ENCODE results near the gene LAMC1.

DNA sequence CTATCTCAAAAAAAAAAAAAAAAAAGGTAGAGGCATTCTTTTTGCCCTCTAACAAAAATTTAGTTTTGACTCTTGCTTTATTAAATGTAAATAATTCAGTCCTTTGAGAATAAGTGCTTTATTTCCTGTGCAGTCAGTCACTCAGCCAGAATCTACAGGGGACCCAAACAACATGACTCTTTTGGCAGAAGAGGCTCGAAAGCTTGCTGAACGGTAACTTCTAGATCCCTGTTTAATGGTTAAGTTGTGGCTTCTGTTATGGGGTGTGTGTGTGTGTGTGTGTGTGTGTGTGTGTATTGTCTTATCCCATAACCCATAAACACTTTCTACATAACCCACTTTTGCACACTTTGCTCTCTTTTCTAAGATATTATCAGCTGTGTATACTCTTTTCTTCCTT lies 107.9 kb downstream of the LAMC1 start:
- no peak for TF ChIP-seq ZFX (IDR thresholded peaks at IDR 0.05)
- TF ChIP-seq CTCF (conservative IDR thresholded peaks at IDR 0.05), result no peak
